ENCODE results near the gene LAMB1.

DNA sequence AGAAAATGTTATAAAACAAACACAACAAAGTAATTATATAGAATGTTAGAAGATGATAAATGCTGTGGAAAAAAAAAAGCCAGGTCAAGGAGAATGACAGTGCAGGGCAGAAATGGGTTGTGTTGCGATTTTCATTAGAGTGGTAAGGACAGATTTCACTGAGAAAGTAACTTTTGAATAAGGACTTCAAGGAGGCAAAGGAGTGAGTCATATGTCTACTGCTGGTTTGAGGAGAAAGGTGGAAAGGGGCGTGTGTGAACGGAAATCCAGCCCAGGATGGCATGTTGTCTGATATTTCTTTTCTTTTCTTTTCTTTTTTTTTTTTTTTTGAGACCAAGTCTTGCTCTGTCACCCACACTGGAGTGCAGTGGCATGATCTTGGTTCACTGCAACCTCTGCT lies 124.3 kb downstream of the LAMB1 start:
- TF ChIP-seq EZH2 (IDR thresholded peaks at IDR 0.05; ENCODE audit: low read length, unreplicated experiment): no peak
- TF ChIP-seq, protein P1, sequence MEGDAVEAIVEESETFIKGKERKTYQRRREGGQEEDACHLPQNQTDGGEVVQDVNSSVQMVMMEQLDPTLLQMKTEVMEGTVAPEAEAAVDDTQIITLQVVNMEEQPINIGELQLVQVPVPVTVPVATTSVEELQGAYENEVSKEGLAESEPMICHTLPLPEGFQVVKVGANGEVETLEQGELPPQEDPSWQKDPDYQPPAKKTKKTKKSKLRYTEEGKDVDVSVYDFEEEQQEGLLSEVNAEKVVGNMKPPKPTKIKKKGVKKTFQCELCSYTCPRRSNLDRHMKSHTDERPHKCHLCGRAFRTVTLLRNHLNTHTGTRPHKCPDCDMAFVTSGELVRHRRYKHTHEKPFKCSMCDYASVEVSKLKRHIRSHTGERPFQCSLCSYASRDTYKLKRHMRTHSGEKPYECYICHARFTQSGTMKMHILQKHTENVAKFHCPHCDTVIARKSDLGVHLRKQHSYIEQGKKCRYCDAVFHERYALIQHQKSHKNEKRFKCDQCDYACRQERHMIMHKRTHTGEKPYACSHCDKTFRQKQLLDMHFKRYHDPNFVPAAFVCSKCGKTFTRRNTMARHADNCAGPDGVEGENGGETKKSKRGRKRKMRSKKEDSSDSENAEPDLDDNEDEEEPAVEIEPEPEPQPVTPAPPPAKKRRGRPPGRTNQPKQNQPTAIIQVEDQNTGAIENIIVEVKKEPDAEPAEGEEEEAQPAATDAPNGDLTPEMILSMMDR (conservative IDR thresholded peaks at IDR 0.05; ENCODE audit: low read depth, low read length): no peak
- TF ChIP-seq EZH2phosphoT487 (IDR thresholded peaks at IDR 0.05; ENCODE audit: borderline replicate concordance, low read length): no peak
